ENCODE measurements around the gene KDM3B. TPM values are rescaled to one million over a fixed set of nuclear protein-coding genes. Genes with fewer than 3 reads are reported as not detected.

KDM3B gene
- total and polyA plus RNA-seq, 2 of the 8 experiments (the other 6 are each of a cell fraction or from before 2014, with no cell fraction given): 27.1 to 78.1 TPM

GRCh38 chr5:138340008-138340407, 12.5 kb upstream of the KDM3B start:
- Histone ChIP-seq H2AFZ (ENCODE audit: low read length) (no peak overlapping the region), H3K14ac (ENCODE audit: insufficient read length) (no peak overlapping the region), H4K20me1 (replicated peaks in 1 of 2; ENCODE audit: control insufficient read depth in 1 of 2, insufficient read depth in 2 of 2, low read length in 2 of 2) (peaks cover 2 to 3% of the 10 kb centered on the region in 2 experiments), H3K36me3 (ENCODE audit: control insufficient read depth in 2 of 4, insufficient read depth in 4 of 4, low read length in 3 of 4) (peaks cover 10 to 37% (median 28%) of the 10 kb centered on the region in 4 experiments), H4K91ac (replicated peaks; ENCODE audit: insufficient read length, low read length) (no peak overlapping the region), H3K56ac (replicated peaks; ENCODE audit: insufficient read length, low read depth, low read length) (no peak overlapping the region), H2BK12ac (ENCODE audit: low read depth, low read length) (no peak overlapping the region), H3K27me3 (replicated peaks in 1 of 4; ENCODE audit: control insufficient read depth in 3 of 4, extremely low read depth in 1 of 4, insufficient read depth in 3 of 4, low read length in 3 of 4) (no peaks in the 10 kb centered on the region), H2BK20ac (ENCODE audit: low read length) (no peak overlapping the region), H4K8ac (ENCODE audit: extremely low read depth, insufficient read depth, low read length) (no peak overlapping the region), H3K79me2 (ENCODE audit: control insufficient read depth in 1 of 2, insufficient read depth in 2 of 2, low read length in 2 of 2) (peaks cover 10 to 39% of the 10 kb centered on the region in 2 experiments), H3K9ac (replicated peaks in 1 of 4; ENCODE audit: extremely low read depth in 1 of 4, low read depth in 3 of 4, low read length in 3 of 4) (no peak overlapping the region), H3K4me1 (replicated peaks in 1 of 4; ENCODE audit: control insufficient read depth in 3 of 4, insufficient read depth in 4 of 4, low read length in 3 of 4) (peaks cover 0 to 5% (median 2%) of the 10 kb centered on the region in 4 experiments; a peak in 4 of 7 replicates), H3K27ac (ENCODE audit: low read depth, low read length) (no peak overlapping the region), H3K23ac (ENCODE audit: insufficient read length) (no peak overlapping the region), H3K18ac (ENCODE audit: extremely low read depth, low read length) (no peak overlapping the region), H4K5ac (ENCODE audit: insufficient read length, low read depth, low read length) (no peak overlapping the region), H3K9me3 (ENCODE audit: insufficient read depth in 2 of 2, low read depth in 1 of 2, low read length in 1 of 2) (no peaks in the 10 kb centered on the region), H2BK120ac (replicated peaks; ENCODE audit: low read depth, low read length) (no peak overlapping the region), H3K4ac (replicated peaks; ENCODE audit: insufficient read length, low read depth, low read length) (no peak overlapping the region), H2AK5ac (ENCODE audit: low read depth, low read length) (no peak overlapping the region), H2BK5ac (ENCODE audit: low read depth, low read length) (no peak overlapping the region), H3K4me2 (ENCODE audit: insufficient read depth in 1 of 2, low read depth in 2 of 2, low read length in 2 of 2) (peak overlapping the region; percentile 98), H3K79me1 (ENCODE audit: low read depth, low read length) (peaks cover 20% of the 10 kb centered on the region), H3K23me2 (ENCODE audit: low read depth, low read length) (peaks cover 8% of the 10 kb centered on the region; the same call in 1 of the 2 replicates), H3K4me3 (ENCODE audit: extremely low read depth in 1 of 4, insufficient read depth in 2 of 4, low read depth in 3 of 4, low read length in 4 of 4) (peak overlapping the region in 1 of 4 experiments; percentile 91; a peak in 2 of 8 replicates), H2BK15ac (ENCODE audit: low read length) (no peak overlapping the region)
- FAIRE-seq (no peak), DNase-seq (ENCODE audit: low read depth in 1 of 2, low spot score in 2 of 2) (no peak)
- WGBS, 2 experiments (ENCODE audit: extremely low coverage in 1 of 2, insufficient coverage in 1 of 2, insufficient read length in 1 of 2, insufficient replicate concordance in 2 of 2, low coverage in 1 of 2, low lambda C conversion rate in 2 of 2, missing lambda C conversion rate in 1 of 2): 87% methylated on average over 3 of the region's 3 CpGs; no CpG with 5 or more reads in 1 of the 2 experiments
- CTCF ChIA-PET (ENCODE audit: partially characterized antibody): interaction anchor here (1.3 to 13.6 kb wide), 2 partner anchors 9 to 10 kb away, joined by 4 to 196 read pairs; partner anchors contain the start of gene KDM3B
- TF ChIP-seq KDM1A (IDR thresholded peaks at IDR 0.05; ENCODE audit: borderline replicate concordance, low read length) (no peak), JUND (IDR thresholded peaks at IDR 0.05; ENCODE audit: low read length) (no peak), CBX8 (IDR thresholded peaks at IDR 0.05; ENCODE audit: borderline replicate concordance, low read depth, low read length) (no peak), SRF (IDR thresholded peaks at IDR 0.05; ENCODE audit: low read depth, low read length) (no peak), POLR2AphosphoS5 (IDR thresholded peaks at IDR 0.05; ENCODE audit: low read depth, low read length) (no peak), USF2 (IDR thresholded peaks at IDR 0.05; ENCODE audit: low read length) (no peak)
- POLR2A ChIA-PET (ENCODE audit: partially characterized antibody): interaction anchor here (0.5 to 8.2 kb wide), 12 partner anchors 8 to 221 kb away, joined by 3 to 254 read pairs (median 6); partner anchors contain the start of genes BRD8, CDC25C, EGR1 and ETF1

Measured in H1 (cell line).